H1 (cell line): ENCODE data around the gene BRS3. TPM values are rescaled to one million over a fixed set of nuclear protein-coding genes. Genes with fewer than 3 reads are reported as not detected.

Source experiments
- CTCF ChIA-PET: fragments of 300-600 bp; sonication (Branson Sonifier 250); formaldehyde crosslinking; loops from one replicate; lab custom pipeline; 2021; ENCODE audit not compliant: partially characterized antibody; lab: Charles Lee
- POLR2A ChIA-PET: fragments of 300-600 bp; sonication (Branson Sonifier 250); formaldehyde crosslinking; loops from one replicate; lab custom pipeline; 2021; ENCODE audit warnings: inconsistent platforms; ENCODE audit not compliant: partially characterized antibody; lab: Charles Lee
- DNase-seq, 2 experiments: peaks; one replicate each; pipeline versions ENCODE4 v3.0.0 to v3.0.0-alpha.2; 2010 to 2022; ENCODE audit warnings: low spot score in 2 of 2, low read depth in 1 of 2, mixed read lengths in 1 of 2
- FAIRE-seq: peaks from 2 replicates; lab custom pipeline; 2011; peaks lifted over from hg19 to GRCh38; lab: Jason Lieb, UNC
- H2AFZ ChIP-seq: 2 replicates; pipeline ENCODE4 v1.8.1; 2012; ENCODE audit warnings: low read length, inconsistent platforms
- H2AK5ac ChIP-seq: 2 replicates; pipeline ENCODE4 v1.6.1; 2013; ENCODE audit warnings: low read depth, low read length
- H2BK120ac ChIP-seq: replicated peaks from 2 replicates; pipeline ENCODE3; 2013; ENCODE audit warnings: low read depth, low read length, inconsistent platforms
- H2BK12ac ChIP-seq: 2 replicates; pipeline ENCODE4 v1.6.1; 2013; ENCODE audit warnings: low read depth, low read length
- H2BK15ac ChIP-seq: 2 replicates; pipeline ENCODE4 v1.6.1; 2013; ENCODE audit warnings: low read length
- H2BK20ac ChIP-seq: 2 replicates; pipeline ENCODE4 v1.6.1; 2013; ENCODE audit warnings: low read length
- H2BK5ac ChIP-seq: 2 replicates; pipeline ENCODE4 v1.6.1; 2013; ENCODE audit warnings: low read depth, low read length
- H3K14ac ChIP-seq: 2 replicates; pipeline ENCODE4 v1.6.1; 2013; ENCODE audit warnings: inconsistent platforms; ENCODE audit not compliant: insufficient read length
- H3K18ac ChIP-seq: 2 replicates; pipeline ENCODE4 v1.6.1; 2013; ENCODE audit warnings: low read length; ENCODE audit errors: extremely low read depth
- H3K23ac ChIP-seq: 2 replicates; pipeline ENCODE4 v1.6.1; 2013; ENCODE audit warnings: inconsistent platforms; ENCODE audit not compliant: insufficient read length
- H3K23me2 ChIP-seq: 2 replicates; pipeline ENCODE4 v1.6.1; 2013; ENCODE audit warnings: low read depth, low read length
- H3K27ac ChIP-seq: 2 replicates; pipeline ENCODE4 v1.6.1; 2011; ENCODE audit warnings: low read depth, low read length, inconsistent platforms
- H3K27me3 ChIP-seq, 4 experiments: replicated peaks in 1 of 4; 1 replicate in 1 of 4; 2 replicates in 3 of 4; pipeline versions ENCODE4 v1.6.1 to v1.8.1; 2011 to 2013; ENCODE audit warnings: low read length in 3 of 4, mild to moderate bottlenecking in 3 of 4, inconsistent platforms in 2 of 4, mixed read lengths in 2 of 4, moderate library complexity in 1 of 4; ENCODE audit not compliant: control insufficient read depth in 3 of 4, insufficient read depth in 3 of 4; ENCODE audit errors: extremely low read depth in 1 of 4
- H3K36me3 ChIP-seq, 4 experiments: 2 replicates each; pipeline versions ENCODE4 v1.6.1 to v1.8.1; 2011 to 2013; ENCODE audit warnings: mild to moderate bottlenecking in 4 of 4, low read length in 3 of 4, moderate library complexity in 2 of 4, control low read depth in 1 of 4, inconsistent platforms in 1 of 4; ENCODE audit not compliant: insufficient read depth in 4 of 4, control insufficient read depth in 2 of 4
- H3K4ac ChIP-seq: replicated peaks from 2 replicates; pipeline ENCODE3; 2013; ENCODE audit warnings: low read length, low read depth, mixed read lengths, inconsistent platforms; ENCODE audit not compliant: insufficient read length
- H3K4me1 ChIP-seq, 4 experiments: replicated peaks in 1 of 4; 1 replicate in 1 of 4; 2 replicates in 3 of 4; pipeline versions ENCODE4 v1.6.1 to v1.8.1; 2011 to 2013; ENCODE audit warnings: low read length in 3 of 4, inconsistent platforms in 2 of 4, mixed read lengths in 1 of 4; ENCODE audit not compliant: insufficient read depth in 4 of 4, control insufficient read depth in 3 of 4
- H3K4me2 ChIP-seq, 2 experiments: 2 replicates each; pipeline versions ENCODE4 v1.6.1 to v1.8.1; 2011 to 2013; ENCODE audit warnings: low read depth in 2 of 2, low read length in 2 of 2, control low read depth in 1 of 2, inconsistent platforms in 1 of 2, mild to moderate bottlenecking in 1 of 2; ENCODE audit not compliant: insufficient read depth in 1 of 2
- H3K4me3 ChIP-seq, 4 experiments: fragments of 200-600, 300-600 bp in 1 of 4; sonication (generic), shearing (Covaris generic), sonication (Bioruptor Twin) in 1 of 4; 2 replicates each; pipeline versions ENCODE4 v1.5.1 to v1.8.1; 2011 to 2016; ENCODE audit warnings: low read length in 4 of 4, low read depth in 3 of 4, control low read depth in 2 of 4, inconsistent platforms in 2 of 4, mild to moderate bottlenecking in 2 of 4, mixed read lengths in 1 of 4, moderate library complexity in 1 of 4; ENCODE audit not compliant: insufficient read depth in 2 of 4; ENCODE audit errors: extremely low read depth in 1 of 4
- H3K56ac ChIP-seq: replicated peaks from 2 replicates; pipeline ENCODE3; 2013; ENCODE audit warnings: low read depth, mild to moderate bottlenecking, mixed read lengths, low read length, inconsistent platforms; ENCODE audit not compliant: insufficient read length
- H3K79me1 ChIP-seq: 2 replicates; pipeline ENCODE4 v1.6.1; 2013; ENCODE audit warnings: low read depth, low read length, control low read depth
- H3K79me2 ChIP-seq, 2 experiments: 2 replicates each; pipeline versions ENCODE4 v1.6.1 to v1.8.1; 2012 to 2013; ENCODE audit warnings: low read length in 2 of 2, mild to moderate bottlenecking in 2 of 2, inconsistent platforms in 1 of 2; ENCODE audit not compliant: insufficient read depth in 2 of 2, control insufficient read depth in 1 of 2
- H3K9ac ChIP-seq, 4 experiments: replicated peaks in 1 of 4; 1 replicate in 1 of 4; 2 replicates in 3 of 4; pipeline versions ENCODE4 v1.6.1 to v1.8.1; 2011 to 2013; ENCODE audit warnings: low read depth in 3 of 4, low read length in 3 of 4, control low read depth in 2 of 4, mild to moderate bottlenecking in 2 of 4, moderate library complexity in 2 of 4, inconsistent platforms in 1 of 4; ENCODE audit errors: extremely low read depth in 1 of 4
- H3K9me3 ChIP-seq, 2 experiments: 2 replicates each; pipeline versions ENCODE4 v1.6.1 to v1.8.1; 2012 to 2013; ENCODE audit warnings: mild to moderate bottlenecking in 2 of 2, moderate library complexity in 2 of 2, control low read depth in 1 of 2, inconsistent platforms in 1 of 2, low read depth in 1 of 2, low read length in 1 of 2, mixed read lengths in 1 of 2; ENCODE audit not compliant: insufficient read depth in 2 of 2
- H4K20me1 ChIP-seq, 2 experiments: replicated peaks in 1 of 2; 2 replicates each; pipeline versions ENCODE3 to v1.8.1; 2011 to 2013; ENCODE audit warnings: inconsistent platforms in 2 of 2, low read length in 2 of 2, mild to moderate bottlenecking in 1 of 2; ENCODE audit not compliant: insufficient read depth in 2 of 2, control insufficient read depth in 1 of 2
- H4K5ac ChIP-seq: 2 replicates; pipeline ENCODE4 v1.6.1; 2013; ENCODE audit warnings: low read length, low read depth, mixed read lengths, inconsistent platforms; ENCODE audit not compliant: insufficient read length
- H4K8ac ChIP-seq: 2 replicates; pipeline ENCODE4 v1.8.0; 2013; ENCODE audit warnings: mild to moderate bottlenecking, moderate library complexity, low read length, inconsistent platforms; ENCODE audit not compliant: insufficient read depth; ENCODE audit errors: extremely low read depth
- H4K91ac ChIP-seq: replicated peaks from 2 replicates; pipeline ENCODE3; 2013; ENCODE audit warnings: low read length, mixed read lengths, inconsistent platforms; ENCODE audit not compliant: insufficient read length
- BRCA1 ChIP-seq: IDR thresholded peaks from 2 replicates; pipeline ENCODE4 v1.6.1; 2012; ENCODE audit warnings: low read depth, low read length, improper control_type of control experiment
- CHD2 ChIP-seq: IDR thresholded peaks from 2 replicates; pipeline ENCODE4 v1.6.1; 2012; ENCODE audit warnings: low read length, improper control_type of control experiment
- EP300 ChIP-seq, 2 experiments: IDR thresholded peaks; 1 replicate in 1 of 2; 2 replicates in 1 of 2; pipeline ENCODE4 v1.6.1; 2011 to 2012; ENCODE audit warnings: low read depth in 2 of 2, low read length in 2 of 2, mild to moderate bottlenecking in 2 of 2, borderline replicate concordance in 1 of 2, inconsistent platforms in 1 of 2, moderate library complexity in 1 of 2
- MAFK ChIP-seq: IDR thresholded peaks from 2 replicates; pipeline ENCODE4 v1.6.1; 2012; ENCODE audit warnings: low read depth, mild to moderate bottlenecking, improper control_type of control experiment, low read length
- RFX5 ChIP-seq: IDR thresholded peaks from 2 replicates; pipeline ENCODE4 v1.6.1; 2011; ENCODE audit warnings: low read depth, low read length, improper control_type of control experiment, borderline replicate concordance
- SIRT6 ChIP-seq: IDR thresholded peaks from one replicate; pipeline ENCODE4 v1.7.1; 2012; ENCODE audit warnings: low read length, inconsistent platforms
- TAF7 ChIP-seq: optimal IDR thresholded peaks from 2 replicates; pipeline ENCODE3; 2011; ENCODE audit warnings: low read depth, mild to moderate bottlenecking, inconsistent platforms, low read length, moderate library complexity, borderline replicate concordance
- TCF12 ChIP-seq: IDR thresholded peaks from 2 replicates; pipeline ENCODE4 v1.6.1; 2011; ENCODE audit warnings: low read depth, mild to moderate bottlenecking, low read length
- WGBS, 2 experiments: shearing (Covaris generic) in 1 of 2; methylation state at CpG; one replicate each; pipeline versions ENCODE4 v1.1.6 to v1.1.7; 2013 to 2015; ENCODE audit warnings: low lambda C conversion rate in 2 of 2, mixed read lengths in 2 of 2, inconsistent platforms in 1 of 2, low coverage in 1 of 2, missing lambda C conversion rate in 1 of 2; ENCODE audit not compliant: insufficient replicate concordance in 2 of 2, insufficient coverage in 1 of 2, insufficient read length in 1 of 2; ENCODE audit errors: extremely low coverage in 1 of 2, missing lambda C conversion rate in 1 of 2; 5-methylcytosine and 5-hydroxymethylcytosine counted together
- polyA plus RNA-seq, 7 experiments: library from polyadenylated mRNA; depleted of rRNA in 3 of 7; stranded (reverse) in 5 of 7; unstranded in 2 of 7; fragments of >200 nt in 5 of 7; fragments of 200-250 nt in 2 of 7; gene quantifications; 1 replicate in 5 of 7; 2 replicates in 1 of 7; 4 replicates in 1 of 7; pipeline versions ENCODE4 v1.2.1 to v1.2.3, GENCODE V29; 2011 to 2013; ENCODE audit warnings: missing spikeins in 2 of 7, mixed read lengths in 2 of 7
- total RNA-seq: library from RNA; stranded (reverse); fragmentation: NEBNext Ultra II Directional; extraction: Animal tissue kit (Norgen Biotek cat#: 25700); gene quantifications from 2 replicates; pipeline ENCODE4 v1.2.1, GENCODE V29; 2021
- TF ChIP-seq, protein P1 (sequence below), 3 experiments: IDR thresholded peaks; 1 replicate in 2 of 3; 2 replicates in 1 of 3; pipeline versions ENCODE4 v1.5.1 to v1.6.1; 2011; ENCODE audit warnings: low read length in 3 of 3, mild to moderate bottlenecking in 3 of 3, inconsistent platforms in 2 of 3, low read depth in 1 of 3, moderate library complexity in 1 of 3; ENCODE audit not compliant: insufficient read depth in 1 of 3; ENCODE audit errors: control extremely low read depth in 1 of 3
- TF ChIP-seq, protein P2 (sequence below): IDR thresholded peaks from 2 replicates; pipeline ENCODE4 v1.6.1; 2012; ENCODE audit warnings: inconsistent platforms

The BRS3 gene
- total and polyA plus RNA-seq, 2 of the 8 experiments (the other 6 are each of a cell fraction or from before 2014, with no cell fraction given) = not detected

DNA sequence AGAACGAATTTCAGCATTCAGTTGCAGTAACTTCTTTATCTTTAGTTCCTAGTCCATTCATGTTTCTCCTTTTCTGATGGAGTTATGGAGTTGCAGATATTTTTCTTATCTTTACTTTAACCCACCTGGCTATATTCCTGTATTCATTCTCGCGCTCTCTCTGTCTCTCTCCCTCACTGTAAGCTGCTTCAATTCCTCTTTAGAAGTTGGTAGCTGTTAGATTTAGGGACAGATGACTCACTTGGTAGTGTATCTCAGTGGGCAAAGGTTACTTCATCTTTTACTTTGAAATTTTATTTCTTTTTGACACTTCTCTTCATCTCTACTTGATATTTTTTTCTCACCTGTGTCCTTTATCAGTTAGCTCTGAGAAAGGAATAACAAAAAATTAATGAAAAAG, 49.6 kb upstream of the BRS3 start:
- POLR2A ChIA-PET = no interaction called here
- WGBS, 2 experiments = 80% methylated on average over 1 of the region's 3 CpGs; no CpG with 5 or more reads in 1 of the 2 experiments
- no peak overlapping the region for H4K8ac ChIP-seq

More for the DNA sequence above, 49.6 kb upstream of the BRS3 start:
- Histone ChIP-seq H3K4me1 (no peaks in the 10 kb centered on the region), H2AK5ac (no peak overlapping the region), H3K9me3 (no peaks in the 10 kb centered on the region), H4K5ac (no peak overlapping the region), H3K14ac (no peak overlapping the region), H3K27me3 (no peaks in the 10 kb centered on the region), H2BK20ac (no peak overlapping the region), H3K9ac (no peak overlapping the region), H4K20me1 (no peaks in the 10 kb centered on the region), H2BK15ac (no peak overlapping the region), H2AFZ (no peak overlapping the region), H4K91ac (no peak overlapping the region), H2BK12ac (no peak overlapping the region), H3K4ac (no peak overlapping the region), H2BK120ac (no peak overlapping the region), H2BK5ac (no peak overlapping the region), H3K4me2 (no peak overlapping the region), H3K27ac (no peak overlapping the region), H3K56ac (no peak overlapping the region), H3K79me1 (no peaks in the 10 kb centered on the region), H3K4me3 (no peak overlapping the region), H3K23me2 (no peaks in the 10 kb centered on the region), H3K36me3 (no peaks in the 10 kb centered on the region), H3K79me2 (no peaks in the 10 kb centered on the region), H3K23ac (no peak overlapping the region), H3K18ac (no peak overlapping the region)
- DNase-seq = no peak
- CTCF ChIA-PET = no interaction called here
- no peak for FAIRE-seq
- no peak for TF ChIP-seq SIRT6
- TF ChIP-seq TAF7 = no peak
- TF ChIP-seq, protein P1, sequence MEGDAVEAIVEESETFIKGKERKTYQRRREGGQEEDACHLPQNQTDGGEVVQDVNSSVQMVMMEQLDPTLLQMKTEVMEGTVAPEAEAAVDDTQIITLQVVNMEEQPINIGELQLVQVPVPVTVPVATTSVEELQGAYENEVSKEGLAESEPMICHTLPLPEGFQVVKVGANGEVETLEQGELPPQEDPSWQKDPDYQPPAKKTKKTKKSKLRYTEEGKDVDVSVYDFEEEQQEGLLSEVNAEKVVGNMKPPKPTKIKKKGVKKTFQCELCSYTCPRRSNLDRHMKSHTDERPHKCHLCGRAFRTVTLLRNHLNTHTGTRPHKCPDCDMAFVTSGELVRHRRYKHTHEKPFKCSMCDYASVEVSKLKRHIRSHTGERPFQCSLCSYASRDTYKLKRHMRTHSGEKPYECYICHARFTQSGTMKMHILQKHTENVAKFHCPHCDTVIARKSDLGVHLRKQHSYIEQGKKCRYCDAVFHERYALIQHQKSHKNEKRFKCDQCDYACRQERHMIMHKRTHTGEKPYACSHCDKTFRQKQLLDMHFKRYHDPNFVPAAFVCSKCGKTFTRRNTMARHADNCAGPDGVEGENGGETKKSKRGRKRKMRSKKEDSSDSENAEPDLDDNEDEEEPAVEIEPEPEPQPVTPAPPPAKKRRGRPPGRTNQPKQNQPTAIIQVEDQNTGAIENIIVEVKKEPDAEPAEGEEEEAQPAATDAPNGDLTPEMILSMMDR (IDR thresholded peaks at IDR 0.05; ENCODE audit: control extremely low read depth in 1 of 3, insufficient read depth in 1 of 3, low read depth in 1 of 3, low read length in 3 of 3) = no peak
- TF ChIP-seq CHD2 = no peak
- TF ChIP-seq BRCA1 = no peak
- no peak for TF ChIP-seq EP300 (IDR thresholded peaks at IDR 0.05; ENCODE audit: borderline replicate concordance in 1 of 2, low read depth in 2 of 2, low read length in 2 of 2)
- TF ChIP-seq RFX5 = no peak
- TF ChIP-seq TCF12 = no peak
- no peak for TF ChIP-seq MAFK
- TF ChIP-seq, protein P2, sequence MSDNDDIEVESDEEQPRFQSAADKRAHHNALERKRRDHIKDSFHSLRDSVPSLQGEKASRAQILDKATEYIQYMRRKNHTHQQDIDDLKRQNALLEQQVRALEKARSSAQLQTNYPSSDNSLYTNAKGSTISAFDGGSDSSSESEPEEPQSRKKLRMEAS = no peak
